Amygdala (tissue), 56 donors: ENCODE results near the gene FCN3.
"Not testable (repeated sequence)": the region's sequence is repeated elsewhere in the genome, so short reads cannot be mapped to it uniquely, and the experiment has no call there.

Source experiments
- DNase-seq, 56 donors: peaks; one replicate each; lab custom pipeline; 2025; lab: John Stamatoyannopoulos, UW

FCN3 gene

DNA sequence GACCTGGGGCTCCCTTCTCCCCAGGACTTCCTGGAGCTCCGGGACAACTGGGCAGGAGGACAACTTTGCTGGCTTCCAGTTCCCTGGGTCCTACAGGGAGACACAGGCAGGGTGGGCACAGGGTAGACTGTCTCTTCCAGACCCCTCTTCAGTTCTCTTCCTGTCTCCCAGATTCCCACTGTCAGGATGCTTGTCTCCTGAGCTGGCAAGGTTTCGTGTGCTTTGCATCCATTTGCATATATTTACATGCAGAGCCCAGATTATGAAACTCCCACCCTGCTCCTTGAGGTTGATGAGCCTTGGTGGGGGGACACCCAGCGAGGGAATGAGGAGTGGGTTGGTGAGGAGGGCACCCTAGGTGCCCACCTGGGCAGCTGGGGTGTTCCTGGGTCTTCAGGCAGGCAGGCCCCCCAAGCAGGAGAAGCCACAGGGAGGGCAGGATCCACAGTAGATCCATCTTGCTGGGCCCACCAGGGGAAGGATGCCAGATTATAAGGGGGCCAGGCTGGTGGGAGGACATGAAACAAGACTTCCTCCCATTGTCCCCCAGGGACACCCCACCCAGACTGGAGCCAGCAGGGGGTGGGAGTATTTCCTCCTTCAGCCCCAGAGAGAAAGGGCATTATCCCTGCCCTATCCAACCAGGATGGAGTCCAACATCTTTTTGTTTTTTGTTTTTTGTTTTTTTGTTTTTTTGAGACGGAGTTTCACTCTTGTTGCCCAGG, at the start of gene FCN3:
Gene FCN3, minus strand, starts transcription at position 463 of the 725 bp plus-strand sequence. Its CDS starts 6 bp downstream, at position 457.
- DNase-seq = no peak

GRCh38 chr1:27423709-27424108, 49.1 kb upstream of the FCN3 start:
- DNase-seq = no peak

GRCh38 chr1:27418326-27419185, 43.9 kb upstream of the FCN3 start:
- peak in 49 of 56 donors; percentile 18 to 85 (median 57) for DNase-seq

DNA sequence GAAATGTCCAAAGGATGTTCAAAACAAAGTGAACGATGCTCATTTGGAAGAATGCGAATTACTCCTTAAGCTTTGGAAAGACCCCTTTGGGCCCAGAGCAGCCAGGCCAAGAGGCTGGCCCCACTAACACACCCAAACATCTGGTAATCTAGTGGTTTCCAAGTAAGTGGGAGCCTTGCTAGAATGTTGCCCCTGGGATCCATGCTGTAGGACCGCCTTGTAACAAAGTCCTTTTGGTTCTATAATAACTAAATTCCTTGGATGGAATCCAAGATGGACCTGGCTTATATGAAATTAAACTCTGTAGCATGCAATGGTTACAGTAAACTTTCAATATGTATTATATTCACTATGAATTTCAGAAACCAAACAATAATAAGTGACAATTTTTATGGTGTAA, 43.1 kb upstream of the FCN3 start:
- DNase-seq = no peak

GRCh38 chr1:27416387-27417111, 41.9 kb upstream of the FCN3 start:
- peak in 10 of 56 donors; percentile 11 to 67 (median 18) for DNase-seq

DNA sequence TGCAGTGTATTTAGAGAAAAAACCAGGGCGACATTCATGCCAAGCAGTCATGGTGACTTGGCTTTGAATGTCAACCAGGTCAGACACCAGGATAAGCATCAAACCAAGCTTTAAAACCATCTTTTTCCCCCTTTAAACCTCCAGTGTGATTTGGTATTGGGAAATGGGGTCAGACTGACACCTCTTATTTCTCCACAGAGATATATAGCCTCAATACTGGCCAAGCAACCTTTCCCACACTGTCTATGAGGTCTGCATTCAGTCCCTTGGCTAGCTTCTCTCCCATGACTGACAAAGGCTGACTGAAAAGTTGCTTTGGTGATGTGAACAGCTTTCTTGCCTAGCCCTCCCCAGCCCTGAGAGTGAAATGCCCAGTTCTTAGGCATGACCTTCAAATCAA, 39.5 kb upstream of the FCN3 start:
- no peak for DNase-seq

DNA sequence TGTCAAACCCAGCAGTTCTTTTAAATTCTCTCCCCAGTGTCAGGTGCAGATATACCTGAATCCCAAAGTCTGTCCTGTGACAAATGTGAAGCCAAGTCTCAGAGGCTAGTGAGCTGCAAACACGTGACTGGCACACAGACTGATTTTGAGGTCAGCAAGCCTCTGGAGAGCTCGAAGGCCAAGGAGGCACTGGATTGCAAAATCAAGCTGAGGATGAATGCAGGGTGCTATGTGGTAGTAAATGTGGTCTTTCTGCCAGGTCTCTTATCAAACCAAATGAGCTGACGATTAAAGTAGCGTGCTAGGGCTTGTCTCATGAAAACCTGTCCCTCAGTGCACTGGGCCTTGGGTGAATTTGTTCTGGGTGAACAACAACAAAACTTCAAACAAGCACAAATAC, 38.4 kb upstream of the FCN3 start:
- no peak for DNase-seq

DNA sequence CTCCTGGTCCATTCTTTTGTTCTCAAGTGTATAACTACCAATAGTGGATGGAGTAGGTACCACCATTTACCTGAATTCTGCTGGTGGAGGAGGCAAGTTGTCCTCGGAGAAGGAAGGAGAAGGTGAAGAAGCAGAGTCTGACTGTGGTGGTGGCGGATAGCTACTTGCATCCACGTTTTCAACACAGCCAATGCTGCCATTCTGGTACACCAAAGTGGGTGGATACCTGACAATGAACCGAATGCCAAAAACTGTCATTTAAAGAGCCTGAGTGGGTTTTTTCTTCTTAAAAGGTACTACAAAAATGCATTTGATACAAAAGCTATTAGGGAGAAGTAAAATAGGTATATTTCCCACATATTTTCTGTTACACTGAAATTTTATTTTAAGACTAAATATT, 37.9 kb upstream of the FCN3 start:
- no peak for DNase-seq

DNA sequence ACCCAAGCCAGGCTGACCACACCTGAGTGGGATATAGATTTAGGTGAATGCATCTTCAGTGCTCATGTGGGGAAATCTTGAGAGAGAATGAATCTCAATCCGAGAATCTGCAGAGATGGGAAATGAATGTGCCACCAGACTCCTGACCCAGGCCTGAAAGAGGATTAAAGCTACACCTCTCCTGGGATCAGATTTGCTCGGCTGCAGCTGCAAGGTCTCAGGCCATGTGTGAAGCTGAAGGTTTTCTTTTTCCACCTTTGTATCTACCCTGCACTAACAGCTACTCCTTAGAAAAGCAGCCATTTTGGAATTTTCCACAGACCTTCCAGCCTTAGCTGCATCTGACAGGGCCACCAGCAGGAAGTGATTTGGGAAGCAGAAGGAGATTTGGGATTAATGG, 36.1 kb upstream of the FCN3 start:
- DNase-seq = no peak

GRCh38 chr1:27409669-27410068, 35.0 kb upstream of the FCN3 start:
- DNase-seq = no peak

GRCh38 chr1:27408151-27408550, 33.5 kb upstream of the FCN3 start:
- no peak for DNase-seq

DNA sequence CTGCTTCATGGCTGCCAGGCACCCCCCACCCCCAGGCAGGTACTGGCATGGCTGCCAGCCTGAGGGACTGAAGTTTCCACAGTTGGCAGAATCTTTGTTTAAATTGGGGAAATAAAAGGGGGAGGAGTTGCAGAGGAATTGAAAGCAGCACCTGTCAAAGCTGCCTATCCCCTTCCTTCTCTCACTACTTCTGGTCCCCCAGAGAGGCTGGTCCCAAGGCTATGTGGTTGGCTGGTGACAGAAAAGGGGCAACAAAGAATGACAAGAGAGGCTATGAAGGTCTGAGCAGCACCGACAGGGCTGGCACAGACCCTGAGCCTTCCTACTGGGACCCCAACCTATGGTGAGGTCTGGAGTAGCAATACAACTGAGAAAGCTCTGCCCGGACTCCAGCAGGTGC, 32.2 kb upstream of the FCN3 start:
- DNase-seq = not testable (repeated sequence)

GRCh38 chr1:27406362-27406680, 31.7 kb upstream of the FCN3 start:
- DNase-seq = peak in 8 of 56 donors; percentile 10 to 52 (median 26)

DNA sequence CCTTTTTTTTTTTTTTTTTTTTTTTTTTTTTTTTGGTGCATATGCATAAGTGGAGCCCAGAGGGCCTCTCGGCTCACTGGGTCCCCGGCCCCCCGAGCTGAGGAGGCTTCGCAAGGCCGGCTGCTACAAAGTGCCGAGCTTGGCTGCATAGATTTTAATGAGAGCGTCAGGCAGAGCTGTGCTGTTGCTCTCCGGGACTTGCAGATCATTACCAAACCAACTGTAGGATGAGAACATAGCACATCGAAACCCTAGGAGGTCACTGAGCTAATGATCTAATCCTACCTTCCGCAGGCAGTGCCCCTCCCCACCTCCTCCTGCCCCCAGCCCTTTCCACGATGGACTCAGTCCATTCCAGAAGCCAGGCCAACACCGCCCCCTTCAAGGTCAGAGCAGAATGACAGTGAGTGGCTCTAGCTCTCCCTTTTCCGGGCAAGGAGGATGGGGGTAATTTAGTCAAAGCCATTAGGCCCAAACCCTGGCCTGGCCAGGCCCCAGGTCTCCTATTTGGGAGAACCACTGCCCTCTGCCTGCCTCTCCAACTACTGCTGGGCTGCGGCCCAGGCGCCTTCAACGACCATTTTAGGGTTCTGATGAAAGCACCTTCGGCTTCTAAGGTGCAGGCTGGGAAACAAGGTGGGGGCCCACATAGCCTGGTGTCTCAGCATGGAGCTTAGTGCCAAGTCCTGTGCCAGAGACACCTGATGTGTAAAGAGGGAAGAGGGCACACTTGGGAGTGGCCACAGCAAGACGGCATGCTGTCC, 31.2 kb upstream of the FCN3 start:
- peak in 2 of 56 donors; percentile 32 to 43 for DNase-seq

DNA sequence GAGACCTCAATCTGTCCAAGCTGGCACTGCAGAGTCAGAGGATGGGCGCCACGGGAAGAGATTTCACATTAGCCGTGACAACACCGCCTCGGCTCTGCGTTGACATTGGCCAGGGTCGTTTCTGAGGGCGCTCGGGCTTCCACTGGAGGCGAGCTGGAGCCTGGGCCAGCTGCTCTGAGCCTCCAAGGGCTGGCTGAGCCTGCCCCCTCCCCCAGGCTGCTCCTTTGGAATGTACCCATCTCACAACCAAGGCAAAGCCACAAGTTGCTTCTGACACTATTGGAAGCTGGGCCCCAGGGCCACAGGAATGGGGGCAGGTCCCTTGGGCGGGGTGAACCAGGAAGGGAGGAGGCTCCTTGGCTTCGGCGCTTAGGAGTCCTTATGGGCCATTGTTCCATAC, 30.4 kb upstream of the FCN3 start:
- DNase-seq = peak in 4 of 56 donors; percentile 9 to 29 (median 14)

GRCh38 chr1:27403931-27404330, 29.3 kb upstream of the FCN3 start:
- no peak for DNase-seq

DNA sequence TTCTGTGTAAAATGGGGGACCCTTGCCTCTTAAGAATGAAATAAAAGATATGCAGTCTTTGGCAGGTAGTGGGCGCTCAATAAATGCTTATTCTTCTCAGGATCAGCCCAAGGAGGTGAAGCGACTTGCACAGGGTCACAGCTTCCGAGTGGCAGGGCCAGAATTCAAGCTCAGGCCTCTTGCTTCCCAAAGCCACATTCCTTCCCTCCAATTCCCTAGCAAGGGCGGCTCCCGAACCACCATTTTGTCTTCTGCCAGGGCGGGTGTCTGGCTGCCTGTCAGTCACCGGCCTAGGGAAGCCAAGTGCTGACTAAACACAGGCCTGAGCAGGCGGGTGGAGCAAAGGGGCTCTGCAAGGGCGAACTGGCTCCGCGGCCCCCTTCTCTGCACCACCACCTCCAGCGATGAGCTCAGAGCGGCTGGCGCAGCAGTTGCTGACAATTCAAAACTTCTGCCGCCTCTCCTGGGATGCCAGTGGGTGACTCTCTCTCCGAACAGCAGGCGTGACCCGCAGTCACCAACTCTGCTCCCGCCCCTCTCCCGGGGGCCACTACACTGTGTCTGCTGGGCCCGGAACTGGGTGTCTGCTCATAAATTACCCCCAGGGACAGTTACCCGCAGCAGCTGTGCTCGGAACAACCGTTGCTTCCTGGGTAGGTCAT, 28.6 kb upstream of the FCN3 start:
- peak in 14 of 56 donors; percentile 9 to 48 (median 38) for DNase-seq

GRCh38 chr1:27402349-27402754, 27.7 kb upstream of the FCN3 start:
- DNase-seq = peak in 47 of 56 donors; percentile 14 to 75 (median 48)

DNA sequence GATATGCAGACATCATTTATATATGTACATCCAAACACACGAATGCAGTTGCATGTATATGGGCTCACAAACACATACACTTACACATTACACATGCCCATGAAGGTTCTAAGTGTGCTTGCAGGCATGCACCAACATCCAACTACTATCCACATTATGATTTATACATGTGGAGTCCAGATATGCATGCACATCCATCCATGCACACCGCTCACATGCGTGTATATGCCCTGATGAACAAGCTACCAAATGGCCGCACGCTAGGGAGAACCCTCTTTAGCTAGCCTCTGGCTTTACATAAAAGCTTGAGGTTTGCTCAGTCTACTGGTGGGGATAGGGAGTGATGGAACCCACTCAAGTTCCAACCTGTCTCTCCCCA, 26.3 kb upstream of the FCN3 start:
- no peak for DNase-seq
